ENCODE results near the gene DGKG.

DGKG gene

DNA sequence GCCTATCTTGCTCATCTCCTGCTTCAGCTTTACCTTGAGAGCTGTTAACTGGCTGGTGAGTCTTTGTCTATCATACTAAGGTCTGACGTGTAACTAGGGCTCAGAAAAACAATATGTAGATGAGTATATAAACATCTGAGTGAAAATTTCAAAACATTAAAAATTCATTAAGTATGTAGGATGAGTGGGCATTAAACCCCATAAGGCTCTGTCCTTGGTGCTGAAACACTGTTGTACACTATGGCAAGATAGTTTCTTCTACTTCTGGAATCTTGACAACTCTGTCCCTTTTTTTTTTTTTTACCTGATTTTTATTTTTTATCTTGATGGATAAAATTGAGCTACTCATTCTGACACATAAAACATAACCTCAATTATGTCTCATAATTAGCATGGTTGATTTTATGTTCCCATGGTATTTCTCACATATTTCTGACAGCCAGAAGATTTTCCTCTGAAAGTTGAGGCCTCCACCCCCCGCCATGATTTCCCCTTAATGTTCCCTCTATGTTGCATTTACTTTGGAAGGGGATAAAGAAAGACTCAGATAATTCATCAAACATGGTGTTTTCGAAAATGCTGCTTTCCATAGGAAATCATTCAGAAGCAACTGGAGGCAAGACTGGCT, 54.3 kb downstream of the DGKG start:
- DNase-seq (ENCODE audit: low read depth in 1 of 2, low spot score in 1 of 2) = peak; percentile 72 to 82
- in situ Hi-C loops (cut with HindIII; ENCODE audit: low pct_unique_long_range_greater_than_20kb, low sequenced_read_pairs) = no loop called here
- TF ChIP-seq JUND (IDR thresholded peaks at IDR 0.05; ENCODE audit: low read depth) = no peak

DNA sequence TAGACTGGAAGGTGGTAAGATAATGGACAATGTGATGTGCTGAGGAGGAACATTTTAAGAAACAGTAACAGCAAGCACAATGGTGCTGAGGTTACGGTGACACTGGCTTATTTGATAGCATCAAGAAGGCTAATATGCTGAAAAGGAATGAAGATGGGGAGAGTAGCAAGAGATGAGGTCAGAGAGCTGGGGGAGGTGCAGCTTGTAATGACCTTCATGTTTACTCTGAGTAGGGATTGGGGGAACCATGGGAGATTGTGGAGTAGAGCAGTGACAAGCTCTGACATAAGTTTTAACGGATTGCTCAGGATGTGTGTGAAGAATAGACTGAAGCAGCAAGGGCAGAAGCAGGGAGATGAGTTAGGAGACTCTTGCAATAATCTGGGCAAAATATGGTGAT, 56.7 kb downstream of the DGKG start:
- no peak for TF ChIP-seq JUND (IDR thresholded peaks at IDR 0.05; ENCODE audit: low read depth)
- DNase-seq (ENCODE audit: low read depth in 1 of 2, low spot score in 1 of 2) = no peak
- in situ Hi-C loops (cut with HindIII; ENCODE audit: low pct_unique_long_range_greater_than_20kb, low sequenced_read_pairs) = no loop called here

DNA sequence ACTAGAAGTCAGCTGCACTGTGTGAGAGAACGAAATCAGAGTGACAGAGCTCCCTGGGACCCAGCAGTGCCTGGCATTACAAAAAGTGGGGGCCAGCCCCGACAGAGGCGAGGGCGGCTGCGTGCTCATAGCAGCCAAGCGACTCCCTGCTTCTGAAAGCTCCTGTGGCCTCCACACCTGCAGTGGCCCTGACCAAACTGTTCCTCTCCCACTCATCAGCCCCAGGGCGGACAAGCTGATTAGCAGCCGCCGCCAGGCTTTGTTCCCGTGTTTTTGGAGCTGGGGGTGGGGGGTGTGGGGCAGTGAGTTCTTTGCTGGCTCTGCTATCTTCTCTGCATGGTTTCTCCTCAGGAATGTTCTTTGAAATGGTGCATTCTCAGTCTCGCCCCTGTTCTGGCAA, 58.1 kb downstream of the DGKG start:
- no peak for DNase-seq (ENCODE audit: low read depth in 1 of 2, low spot score in 1 of 2)
- no peak for TF ChIP-seq JUND (IDR thresholded peaks at IDR 0.05; ENCODE audit: low read depth)
- in situ Hi-C loops (cut with HindIII; ENCODE audit: low pct_unique_long_range_greater_than_20kb, low sequenced_read_pairs) = no loop called here

DNA sequence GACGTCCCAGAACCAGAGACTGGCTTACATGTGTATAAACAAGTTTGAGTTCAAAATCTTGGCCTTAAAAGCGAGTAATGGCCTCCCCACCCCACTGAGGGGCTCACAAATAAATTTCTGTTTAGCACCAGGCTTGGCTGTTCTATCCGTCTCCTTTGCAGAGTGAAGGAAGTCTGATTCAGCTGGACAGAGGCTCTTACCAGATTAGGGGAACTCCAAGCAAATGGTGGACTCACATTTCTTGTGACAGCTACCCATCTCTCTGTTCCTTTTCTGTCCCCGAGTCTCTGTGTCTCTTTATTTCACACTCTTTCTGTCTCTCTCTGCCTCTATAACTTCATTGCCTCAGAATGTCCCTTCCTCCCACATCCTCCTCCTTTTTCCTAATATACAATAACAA, 62.7 kb downstream of the DGKG start:
- no peak for DNase-seq (ENCODE audit: low read depth in 1 of 2, low spot score in 1 of 2)
- TF ChIP-seq JUND (IDR thresholded peaks at IDR 0.05; ENCODE audit: low read depth) = no peak
- in situ Hi-C loops (cut with HindIII; ENCODE audit: low pct_unique_long_range_greater_than_20kb, low sequenced_read_pairs) = no loop called here

DNA sequence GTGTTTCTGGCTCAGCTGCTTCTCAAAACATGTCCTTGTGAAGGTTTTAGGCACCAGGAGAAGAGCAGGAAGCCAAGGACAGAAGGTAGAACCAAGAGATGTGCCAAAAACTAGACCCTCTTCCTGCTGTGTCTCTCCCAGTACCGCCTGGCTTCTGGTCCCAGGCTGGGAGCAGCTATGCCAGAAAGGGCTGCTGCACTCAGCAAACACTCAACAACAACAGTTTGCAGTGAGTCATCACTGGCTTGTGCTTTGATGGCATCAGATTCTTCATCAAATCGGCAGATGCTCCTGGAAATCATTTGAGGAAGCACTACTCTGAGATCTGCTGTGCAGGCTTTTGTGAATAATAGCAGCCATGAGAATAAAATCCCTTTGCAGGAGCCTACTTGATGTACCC, 63.2 kb downstream of the DGKG start:
- TF ChIP-seq JUND (IDR thresholded peaks at IDR 0.05; ENCODE audit: low read depth) = no peak
- no peak for DNase-seq (ENCODE audit: low read depth in 1 of 2, low spot score in 1 of 2)
- in situ Hi-C loops (cut with HindIII; ENCODE audit: low pct_unique_long_range_greater_than_20kb, low sequenced_read_pairs) = no loop called here

DNA sequence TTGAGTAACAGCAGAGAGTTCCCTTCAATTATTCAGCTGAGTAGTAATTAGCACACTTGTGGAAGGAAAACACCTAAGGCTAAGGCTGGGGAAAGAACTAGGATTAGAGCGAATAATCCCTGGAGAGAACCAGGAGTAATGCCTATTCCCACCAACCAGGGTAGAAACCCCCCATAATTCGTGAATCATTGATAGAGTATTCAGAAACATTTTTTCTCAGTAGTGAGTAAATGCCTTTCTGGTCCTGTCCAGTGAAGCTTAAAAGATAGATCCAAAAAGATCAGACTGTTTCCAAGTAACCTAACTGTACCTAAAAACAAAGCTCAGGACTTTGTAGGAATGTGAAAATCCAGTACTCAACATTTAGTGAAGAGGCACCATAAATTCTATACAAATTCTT, 71.2 kb downstream of the DGKG start:
- TF ChIP-seq JUND (IDR thresholded peaks at IDR 0.05; ENCODE audit: low read depth) = no peak
- in situ Hi-C loops (cut with HindIII; ENCODE audit: low pct_unique_long_range_greater_than_20kb, low sequenced_read_pairs) = no loop called here
- DNase-seq (ENCODE audit: low read depth in 1 of 2, low spot score in 1 of 2) = no peak

DNA sequence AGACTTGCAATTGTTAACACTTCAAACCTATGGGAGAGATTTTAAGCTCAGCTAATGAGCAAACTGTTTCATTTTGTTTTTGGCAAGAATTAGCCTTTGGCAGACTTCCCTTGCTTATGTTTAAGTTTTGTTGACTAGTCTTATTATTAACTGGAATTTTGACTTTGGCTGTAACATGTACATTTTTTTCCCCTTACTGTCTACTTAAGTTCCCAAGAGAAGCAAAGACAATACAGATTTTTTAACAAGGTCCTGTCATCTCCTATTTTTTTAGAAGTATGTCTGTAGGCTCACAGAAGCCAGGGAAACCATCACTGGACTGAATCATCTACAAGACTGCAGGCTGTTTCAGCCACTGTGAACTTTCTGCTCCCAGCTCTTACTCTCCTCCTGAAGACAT, 74.3 kb downstream of the DGKG start:
- DNase-seq (ENCODE audit: low read depth in 1 of 2, low spot score in 1 of 2) = no peak
- no peak for TF ChIP-seq JUND (IDR thresholded peaks at IDR 0.05; ENCODE audit: low read depth)
- in situ Hi-C loops (cut with HindIII; ENCODE audit: low pct_unique_long_range_greater_than_20kb, low sequenced_read_pairs) = no loop called here

DNA sequence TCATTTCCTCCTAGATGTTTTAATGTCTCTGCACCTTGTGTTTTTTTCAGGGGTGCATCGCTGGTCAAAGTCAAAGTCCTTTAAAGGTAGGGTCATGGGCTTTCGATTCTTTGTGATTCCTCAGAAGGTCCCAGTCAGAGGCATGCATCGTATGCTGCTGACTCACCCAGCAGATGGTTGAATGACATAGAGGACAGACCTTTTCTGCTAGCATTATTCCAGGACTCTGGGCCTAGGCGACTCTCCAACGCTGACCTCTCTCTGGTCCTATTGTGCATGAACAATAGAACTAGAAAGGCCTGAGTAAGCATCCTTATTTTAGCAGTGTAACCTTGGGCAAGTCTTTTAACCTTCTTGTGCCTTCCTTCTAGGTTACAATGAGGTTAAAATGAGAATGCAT, 75.9 kb downstream of the DGKG start:
- in situ Hi-C loops (cut with HindIII; ENCODE audit: low pct_unique_long_range_greater_than_20kb, low sequenced_read_pairs) = no loop called here
- no peak for DNase-seq (ENCODE audit: low read depth in 1 of 2, low spot score in 1 of 2)
- TF ChIP-seq JUND (IDR thresholded peaks at IDR 0.05; ENCODE audit: low read depth) = no peak

DNA sequence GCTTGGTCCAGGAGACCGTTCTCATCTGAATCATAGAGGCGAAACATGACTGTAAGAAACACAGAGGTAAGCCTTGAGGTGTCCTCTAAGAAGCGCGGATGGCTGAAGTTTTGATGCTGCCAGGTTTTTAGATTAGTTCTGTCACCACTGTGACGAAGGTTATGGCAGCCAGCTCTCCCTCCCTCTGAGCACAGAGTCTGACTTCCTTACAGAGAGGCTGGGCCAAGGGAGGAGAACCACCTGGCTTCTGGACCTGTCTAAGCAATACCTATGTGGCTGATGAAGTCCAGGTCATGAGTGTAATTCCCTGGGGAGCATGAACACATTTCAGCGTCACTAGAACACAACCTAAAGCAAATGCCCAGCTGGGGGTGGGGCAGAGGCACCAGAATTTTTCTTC, 77.4 kb downstream of the DGKG start:
- no peak for DNase-seq (ENCODE audit: low read depth in 1 of 2, low spot score in 1 of 2)
- in situ Hi-C loops (cut with HindIII; ENCODE audit: low pct_unique_long_range_greater_than_20kb, low sequenced_read_pairs) = no loop called here
- no peak for TF ChIP-seq JUND (IDR thresholded peaks at IDR 0.05; ENCODE audit: low read depth)

DNA sequence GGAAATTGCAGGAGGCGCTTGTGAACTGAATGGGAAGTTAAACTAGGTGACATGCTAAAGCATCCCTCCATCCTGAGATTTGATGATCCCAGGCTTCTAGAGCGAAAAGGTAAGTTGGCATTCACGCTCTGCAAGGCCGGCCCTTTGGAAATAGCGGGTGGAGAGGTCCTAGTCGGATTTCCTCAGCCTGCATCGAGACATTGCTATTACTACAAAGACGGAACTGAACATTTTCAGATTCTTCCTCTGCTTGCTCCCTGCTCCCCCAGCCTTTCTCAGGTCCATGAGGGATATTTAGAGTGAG, 77.7 kb downstream of the DGKG start:
- TF ChIP-seq JUND (IDR thresholded peaks at IDR 0.05; ENCODE audit: low read depth) = no peak
- DNase-seq (ENCODE audit: low read depth in 1 of 2, low spot score in 1 of 2) = no peak
- in situ Hi-C loops (cut with HindIII; ENCODE audit: low pct_unique_long_range_greater_than_20kb, low sequenced_read_pairs) = no loop called here

DNA sequence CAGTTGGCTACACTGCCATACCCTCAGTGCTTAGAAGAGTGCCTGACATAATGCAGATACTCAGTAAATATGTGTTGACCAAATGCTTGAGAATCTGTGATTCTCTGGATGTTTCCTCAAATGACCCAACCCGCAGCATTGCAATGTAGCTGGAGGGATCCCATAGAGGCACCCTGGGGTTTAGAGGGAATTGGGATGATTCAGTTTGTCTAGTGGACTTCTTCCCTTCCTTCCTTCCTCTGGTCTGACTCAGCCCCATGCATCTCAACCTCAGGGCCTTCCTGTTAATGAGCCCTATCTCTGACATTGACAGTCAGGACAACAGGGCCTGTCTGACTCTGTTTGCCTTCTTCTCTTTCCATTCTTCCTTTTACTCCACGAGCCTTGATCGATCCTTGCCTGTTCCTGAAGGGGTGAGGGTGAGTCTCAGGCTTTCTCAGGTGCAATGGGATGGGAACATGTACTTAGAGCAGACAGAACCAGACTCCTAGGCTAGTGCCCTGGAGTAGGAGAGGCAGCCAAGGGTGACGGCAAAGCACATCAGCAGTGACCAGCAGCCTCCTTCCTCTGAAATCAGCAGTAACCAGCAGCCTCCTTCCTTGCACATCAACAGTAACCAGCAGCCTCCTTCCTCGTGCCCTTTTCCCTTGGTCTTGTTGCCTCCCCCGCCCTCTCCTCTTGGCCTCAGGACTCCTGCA, 78.2 kb downstream of the DGKG start:
- DNase-seq (ENCODE audit: low read depth in 1 of 2, low spot score in 1 of 2) = no peak
- TF ChIP-seq JUND (IDR thresholded peaks at IDR 0.05; ENCODE audit: low read depth) = no peak
- in situ Hi-C loops (cut with HindIII; ENCODE audit: low pct_unique_long_range_greater_than_20kb, low sequenced_read_pairs) = no loop called here

DNA sequence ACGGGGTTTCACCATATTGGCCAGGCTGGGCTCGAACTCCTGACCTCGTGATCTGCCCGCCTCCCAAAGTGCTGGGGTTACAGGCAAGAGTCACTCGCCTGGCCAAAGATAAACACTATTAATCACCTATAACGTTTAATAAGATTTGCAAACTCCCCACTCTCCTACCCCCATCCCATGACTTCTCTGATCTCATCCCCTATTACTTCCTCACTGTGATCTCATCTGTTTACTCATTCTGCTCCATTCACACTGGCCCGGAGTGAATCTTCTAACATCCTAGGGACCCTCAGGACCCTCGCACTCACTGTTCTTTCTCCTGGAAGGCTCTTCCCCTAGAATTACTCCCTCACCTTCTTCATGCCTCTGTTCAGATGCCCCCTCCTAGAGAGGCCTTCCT, 78.9 kb downstream of the DGKG start:
- TF ChIP-seq JUND (IDR thresholded peaks at IDR 0.05; ENCODE audit: low read depth) = no peak
- in situ Hi-C loops (cut with HindIII; ENCODE audit: low pct_unique_long_range_greater_than_20kb, low sequenced_read_pairs) = no loop called here
- no peak for DNase-seq (ENCODE audit: low read depth in 1 of 2, low spot score in 1 of 2)

DNA sequence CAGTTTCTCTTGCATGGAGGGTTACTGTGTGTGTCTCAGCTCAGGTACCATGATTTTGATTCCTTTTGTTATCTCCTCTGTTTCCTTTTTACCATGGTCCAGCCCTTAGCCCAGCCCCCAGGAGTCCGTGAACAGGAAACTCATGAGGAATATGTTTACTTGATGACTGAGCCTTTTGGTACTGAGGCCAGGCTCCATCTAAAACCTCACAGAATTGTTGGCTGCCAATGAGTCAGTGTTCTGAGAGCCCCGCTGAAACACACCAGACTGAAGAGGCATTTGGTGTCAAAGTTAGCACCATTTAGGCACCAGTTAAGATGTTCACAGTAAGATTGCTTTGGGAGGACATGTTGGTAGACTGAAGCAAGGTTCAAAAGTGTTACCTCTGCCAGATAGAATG, 80.9 kb downstream of the DGKG start:
- in situ Hi-C loops (cut with HindIII; ENCODE audit: low pct_unique_long_range_greater_than_20kb, low sequenced_read_pairs) = no loop called here

DNA sequence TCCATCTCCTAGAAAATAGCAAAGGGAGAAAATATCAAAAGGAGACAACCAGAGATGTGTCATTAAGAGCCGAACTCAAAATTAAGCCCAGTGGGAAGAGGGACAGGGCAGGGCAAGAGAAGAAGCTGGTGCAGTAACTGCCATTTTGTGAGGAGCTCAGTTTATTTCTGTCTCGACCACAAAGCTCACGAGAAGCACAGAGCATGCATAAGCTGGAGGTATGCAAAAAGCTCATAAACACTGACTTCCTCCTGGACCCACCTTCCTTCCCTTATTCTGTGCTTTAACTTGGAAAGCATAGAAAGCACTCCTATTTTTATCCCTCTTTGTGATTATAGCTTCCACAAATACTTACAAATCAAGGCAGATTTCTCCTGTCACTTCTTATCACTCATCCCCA, 81.3 kb downstream of the DGKG start:
- DNase-seq (ENCODE audit: low read depth in 1 of 2, low spot score in 1 of 2) = no peak
- TF ChIP-seq JUND (IDR thresholded peaks at IDR 0.05; ENCODE audit: low read depth) = no peak

More for the DNA sequence above, 80.9 kb downstream of the DGKG start:
- no peak for DNase-seq (ENCODE audit: low read depth in 1 of 2, low spot score in 1 of 2)
- no peak for TF ChIP-seq JUND (IDR thresholded peaks at IDR 0.05; ENCODE audit: low read depth)

More for the DNA sequence above, 81.3 kb downstream of the DGKG start:
- in situ Hi-C loops (cut with HindIII; ENCODE audit: low pct_unique_long_range_greater_than_20kb, low sequenced_read_pairs) = no loop called here

Data from T47D (cell line).